Measurements from ENCODE around the gene CRYL1.

DNA sequence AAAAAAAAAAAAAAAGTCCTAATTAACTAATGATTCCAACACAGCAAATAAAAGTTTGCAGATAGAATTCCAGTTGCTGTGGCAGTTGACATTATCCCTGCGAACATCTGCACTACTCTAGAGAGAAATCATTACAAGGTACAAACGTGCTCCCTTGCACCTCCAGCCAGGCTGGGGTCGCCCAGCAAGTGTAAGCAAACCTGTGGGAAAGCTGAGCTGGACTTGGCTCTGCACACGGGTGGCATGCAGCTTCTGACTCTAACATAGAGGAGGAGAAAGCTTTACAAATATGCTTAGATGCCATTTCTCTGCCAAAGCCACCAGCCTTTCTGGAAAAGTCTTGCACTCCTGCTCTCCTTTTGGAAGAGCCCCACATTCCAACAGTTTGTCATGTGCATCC lies 103.3 kb downstream of the CRYL1 start:
- TF ChIP-seq, protein P1, sequence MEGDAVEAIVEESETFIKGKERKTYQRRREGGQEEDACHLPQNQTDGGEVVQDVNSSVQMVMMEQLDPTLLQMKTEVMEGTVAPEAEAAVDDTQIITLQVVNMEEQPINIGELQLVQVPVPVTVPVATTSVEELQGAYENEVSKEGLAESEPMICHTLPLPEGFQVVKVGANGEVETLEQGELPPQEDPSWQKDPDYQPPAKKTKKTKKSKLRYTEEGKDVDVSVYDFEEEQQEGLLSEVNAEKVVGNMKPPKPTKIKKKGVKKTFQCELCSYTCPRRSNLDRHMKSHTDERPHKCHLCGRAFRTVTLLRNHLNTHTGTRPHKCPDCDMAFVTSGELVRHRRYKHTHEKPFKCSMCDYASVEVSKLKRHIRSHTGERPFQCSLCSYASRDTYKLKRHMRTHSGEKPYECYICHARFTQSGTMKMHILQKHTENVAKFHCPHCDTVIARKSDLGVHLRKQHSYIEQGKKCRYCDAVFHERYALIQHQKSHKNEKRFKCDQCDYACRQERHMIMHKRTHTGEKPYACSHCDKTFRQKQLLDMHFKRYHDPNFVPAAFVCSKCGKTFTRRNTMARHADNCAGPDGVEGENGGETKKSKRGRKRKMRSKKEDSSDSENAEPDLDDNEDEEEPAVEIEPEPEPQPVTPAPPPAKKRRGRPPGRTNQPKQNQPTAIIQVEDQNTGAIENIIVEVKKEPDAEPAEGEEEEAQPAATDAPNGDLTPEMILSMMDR (conservative IDR thresholded peaks at IDR 0.05; ENCODE audit: low read depth, low read length), result no peak
- TF ChIP-seq NFE2L2 (IDR thresholded peaks at IDR 0.05; ENCODE audit: low read depth, low read length) (no peak), MXI1 (IDR thresholded peaks at IDR 0.05; ENCODE audit: borderline replicate concordance, low read depth, low read length) (no peak), SMC3 (IDR thresholded peaks at IDR 0.05; ENCODE audit: low read depth, low read length) (no peak), RAD21 (IDR thresholded peaks at IDR 0.05; ENCODE audit: low read length) (no peak), POLR2A (IDR thresholded peaks at IDR 0.05; ENCODE audit: low read depth, low read length) (no peak), CEBPB (IDR thresholded peaks at IDR 0.05; ENCODE audit: low read depth, low read length) (no peak), RFX5 (IDR thresholded peaks at IDR 0.05; ENCODE audit: low read depth, low read length) (no peak), RCOR1 (IDR thresholded peaks at IDR 0.05; ENCODE audit: insufficient replicate concordance, low read length) (no peak), CHD1 (IDR thresholded peaks at IDR 0.05; ENCODE audit: low read depth, low read length) (no peak), MAFK (IDR thresholded peaks at IDR 0.05; ENCODE audit: low read depth, low read length) (no peak), BHLHE40 (IDR thresholded peaks at IDR 0.05; ENCODE audit: low read depth, low read length) (no peak)
- TF ChIP-seq, protein P2, sequence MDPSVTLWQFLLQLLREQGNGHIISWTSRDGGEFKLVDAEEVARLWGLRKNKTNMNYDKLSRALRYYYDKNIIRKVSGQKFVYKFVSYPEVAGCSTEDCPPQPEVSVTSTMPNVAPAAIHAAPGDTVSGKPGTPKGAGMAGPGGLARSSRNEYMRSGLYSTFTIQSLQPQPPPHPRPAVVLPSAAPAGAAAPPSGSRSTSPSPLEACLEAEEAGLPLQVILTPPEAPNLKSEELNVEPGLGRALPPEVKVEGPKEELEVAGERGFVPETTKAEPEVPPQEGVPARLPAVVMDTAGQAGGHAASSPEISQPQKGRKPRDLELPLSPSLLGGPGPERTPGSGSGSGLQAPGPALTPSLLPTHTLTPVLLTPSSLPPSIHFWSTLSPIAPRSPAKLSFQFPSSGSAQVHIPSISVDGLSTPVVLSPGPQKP (IDR thresholded peaks at IDR 0.05; ENCODE audit: borderline replicate concordance, low read depth, low read length), result no peak
- TF ChIP-seq, protein P3, sequence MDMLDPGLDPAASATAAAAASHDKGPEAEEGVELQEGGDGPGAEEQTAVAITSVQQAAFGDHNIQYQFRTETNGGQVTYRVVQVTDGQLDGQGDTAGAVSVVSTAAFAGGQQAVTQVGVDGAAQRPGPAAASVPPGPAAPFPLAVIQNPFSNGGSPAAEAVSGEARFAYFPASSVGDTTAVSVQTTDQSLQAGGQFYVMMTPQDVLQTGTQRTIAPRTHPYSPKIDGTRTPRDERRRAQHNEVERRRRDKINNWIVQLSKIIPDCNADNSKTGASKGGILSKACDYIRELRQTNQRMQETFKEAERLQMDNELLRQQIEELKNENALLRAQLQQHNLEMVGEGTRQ (IDR thresholded peaks at IDR 0.05; ENCODE audit: low read depth, low read length), result no peak
